ENCODE data around the gene MRC1.

Gene MRC1

GRCh38 chr10:17904564-17904963, 95.4 kb downstream of the MRC1 start:
- no peak overlapping the region for H3K23ac ChIP-seq (ENCODE audit: low read length in 2 of 2)
- no peak overlapping the region for H2BK15ac ChIP-seq (ENCODE audit: low read depth, poor library complexity, severe bottlenecking)
- no peaks in the 10 kb centered on the region for H3K79me1 ChIP-seq (replicated peaks; ENCODE audit: low read length, poor library complexity, severe bottlenecking)
- WGBS, result 85% methylated on average over 2 of the region's 2 CpGs
- no peak overlapping the region for H2BK12ac ChIP-seq (ENCODE audit: low read length in 2 of 2)
- H3K4me3 ChIP-seq (ENCODE audit: insufficient read depth in 1 of 2, low read depth in 1 of 2, low read length in 2 of 2), result no peak overlapping the region
- no peak overlapping the region for H2AK5ac ChIP-seq (ENCODE audit: low read length, severe bottlenecking)
- peak overlapping the region; percentile 7 for H4K91ac ChIP-seq (ENCODE audit: low read length)
- no peak overlapping the region for H2BK5ac ChIP-seq (ENCODE audit: low read depth, low read length, poor library complexity, severe bottlenecking)
- no peak for DNase-seq
- H3K9me3 ChIP-seq (ENCODE audit: control insufficient read depth, low read length), result no peaks in the 10 kb centered on the region
- no peak overlapping the region for H3K18ac ChIP-seq (ENCODE audit: low read depth in 1 of 2, low read length in 2 of 2)
- no peak overlapping the region for H3K9ac ChIP-seq (ENCODE audit: low read length)
- no peaks in the 10 kb centered on the region for H3K36me3 ChIP-seq (ENCODE audit: control insufficient read depth in 1 of 2, insufficient read depth in 2 of 2, low read depth in 1 of 2, low read length in 2 of 2)
- H2AFZ ChIP-seq (ENCODE audit: low read depth, low read length), result no peak overlapping the region
- H3K4ac ChIP-seq (ENCODE audit: low read depth in 1 of 2, low read length in 2 of 2), result no peak overlapping the region
- H3K4me1 ChIP-seq (ENCODE audit: control insufficient read depth, insufficient read depth, low read depth, low read length), result no peaks in the 10 kb centered on the region
- no peak overlapping the region for H3K27ac ChIP-seq (ENCODE audit: low read length, poor library complexity, severe bottlenecking)
- no peak overlapping the region for H4K8ac ChIP-seq (ENCODE audit: low read length)
- H3K4me2 ChIP-seq (ENCODE audit: low read length, poor library complexity, severe bottlenecking), result no peak overlapping the region
- peaks cover 0 to 6% of the 10 kb centered on the region in 2 experiments for H3K27me3 ChIP-seq (ENCODE audit: control insufficient read depth in 1 of 2, insufficient read depth in 1 of 2, low read length in 2 of 2)
- H2BK120ac ChIP-seq (ENCODE audit: low read depth, low read length), result no peak overlapping the region
- no peak overlapping the region for H3K14ac ChIP-seq (ENCODE audit: low read length in 2 of 2)

- Histone ChIP-seq H2BK5ac (ENCODE audit: low read depth, low read length, poor library complexity, severe bottlenecking) (no peak overlapping the region), H2AFZ (ENCODE audit: low read depth, low read length) (no peak overlapping the region), H3K79me1 (replicated peaks; ENCODE audit: low read length, poor library complexity, severe bottlenecking) (no peaks in the 10 kb centered on the region), H3K9ac (ENCODE audit: low read length) (peak overlapping the region; percentile 44), H3K27ac (ENCODE audit: low read length, poor library complexity, severe bottlenecking) (no peak overlapping the region), H3K36me3 (ENCODE audit: control insufficient read depth in 1 of 2, insufficient read depth in 2 of 2, low read depth in 1 of 2, low read length in 2 of 2) (no peaks in the 10 kb centered on the region), H3K4me3 (ENCODE audit: insufficient read depth in 1 of 2, low read depth in 1 of 2, low read length in 2 of 2) (no peak overlapping the region), H3K14ac (ENCODE audit: low read length in 2 of 2) (no peak overlapping the region), H3K4ac (ENCODE audit: low read depth in 1 of 2, low read length in 2 of 2) (no peak overlapping the region), H4K91ac (ENCODE audit: low read length) (no peak overlapping the region), H2AK5ac (ENCODE audit: low read length, severe bottlenecking) (no peak overlapping the region), H3K4me2 (ENCODE audit: low read length, poor library complexity, severe bottlenecking) (no peak overlapping the region), H2BK120ac (ENCODE audit: low read depth, low read length) (no peak overlapping the region), H3K4me1 (ENCODE audit: control insufficient read depth, insufficient read depth, low read depth, low read length) (no peaks in the 10 kb centered on the region), H4K8ac (ENCODE audit: low read length) (no peak overlapping the region), H3K18ac (ENCODE audit: low read depth in 1 of 2, low read length in 2 of 2) (no peak overlapping the region), H3K23ac (ENCODE audit: low read length in 2 of 2) (no peak overlapping the region), H2BK12ac (ENCODE audit: low read length in 2 of 2) (no peak overlapping the region), H3K27me3 (ENCODE audit: control insufficient read depth in 1 of 2, insufficient read depth in 1 of 2, low read length in 2 of 2) (peaks cover 0 to 6% of the 10 kb centered on the region in 2 experiments), H3K9me3 (ENCODE audit: control insufficient read depth, low read length) (no peaks in the 10 kb centered on the region), H2BK15ac (ENCODE audit: low read depth, poor library complexity, severe bottlenecking) (no peak overlapping the region)
- WGBS, result 67% methylated on average over 3 of the region's 3 CpGs
- no peak for DNase-seq
Observed at GRCh38 chr10:17905491-17905890, 96.3 kb downstream of the MRC1 start.

GRCh38 chr10:17906002-17906401, 96.9 kb downstream of the MRC1 start:
- Histone ChIP-seq H2BK12ac (ENCODE audit: low read length in 2 of 2) (no peak overlapping the region), H3K27ac (ENCODE audit: low read length, poor library complexity, severe bottlenecking) (no peak overlapping the region), H3K4me1 (ENCODE audit: control insufficient read depth, insufficient read depth, low read depth, low read length) (no peaks in the 10 kb centered on the region), H2BK15ac (ENCODE audit: low read depth, poor library complexity, severe bottlenecking) (no peak overlapping the region), H3K79me1 (replicated peaks; ENCODE audit: low read length, poor library complexity, severe bottlenecking) (no peaks in the 10 kb centered on the region), H3K9ac (ENCODE audit: low read length) (no peak overlapping the region), H4K8ac (ENCODE audit: low read length) (no peak overlapping the region), H2BK5ac (ENCODE audit: low read depth, low read length, poor library complexity, severe bottlenecking) (no peak overlapping the region), H3K27me3 (ENCODE audit: control insufficient read depth in 1 of 2, insufficient read depth in 1 of 2, low read length in 2 of 2) (peaks cover 0 to 6% of the 10 kb centered on the region in 2 experiments), H3K4ac (ENCODE audit: low read depth in 1 of 2, low read length in 2 of 2) (no peak overlapping the region), H2AK5ac (ENCODE audit: low read length, severe bottlenecking) (no peak overlapping the region), H2BK120ac (ENCODE audit: low read depth, low read length) (no peak overlapping the region), H3K36me3 (ENCODE audit: control insufficient read depth in 1 of 2, insufficient read depth in 2 of 2, low read depth in 1 of 2, low read length in 2 of 2) (no peaks in the 10 kb centered on the region), H3K18ac (ENCODE audit: low read depth in 1 of 2, low read length in 2 of 2) (no peak overlapping the region), H4K91ac (ENCODE audit: low read length) (no peak overlapping the region), H3K4me3 (ENCODE audit: insufficient read depth in 1 of 2, low read depth in 1 of 2, low read length in 2 of 2) (no peak overlapping the region), H3K9me3 (ENCODE audit: control insufficient read depth, low read length) (no peaks in the 10 kb centered on the region), H2AFZ (ENCODE audit: low read depth, low read length) (no peak overlapping the region), H3K4me2 (ENCODE audit: low read length, poor library complexity, severe bottlenecking) (no peak overlapping the region), H3K23ac (ENCODE audit: low read length in 2 of 2) (no peak overlapping the region), H3K14ac (ENCODE audit: low read length in 2 of 2) (no peak overlapping the region)
- DNase-seq, result no peak
- WGBS, result 45% methylated on average over 1 of the region's 1 CpG

GRCh38 chr10:17907641-17908040, 98.5 kb downstream of the MRC1 start:
- Histone ChIP-seq H3K9ac (ENCODE audit: low read length) (no peak overlapping the region), H3K18ac (ENCODE audit: low read depth in 1 of 2, low read length in 2 of 2) (no peak overlapping the region), H3K4ac (ENCODE audit: low read depth in 1 of 2, low read length in 2 of 2) (no peak overlapping the region), H2AFZ (ENCODE audit: low read depth, low read length) (no peak overlapping the region), H2BK12ac (ENCODE audit: low read length in 2 of 2) (no peak overlapping the region), H2BK120ac (ENCODE audit: low read depth, low read length) (no peak overlapping the region), H4K91ac (ENCODE audit: low read length) (no peak overlapping the region), H3K79me1 (replicated peaks; ENCODE audit: low read length, poor library complexity, severe bottlenecking) (no peaks in the 10 kb centered on the region), H3K4me3 (ENCODE audit: insufficient read depth in 1 of 2, low read depth in 1 of 2, low read length in 2 of 2) (no peak overlapping the region), H3K14ac (ENCODE audit: low read length in 2 of 2) (no peak overlapping the region), H3K4me2 (ENCODE audit: low read length, poor library complexity, severe bottlenecking) (no peak overlapping the region), H2AK5ac (ENCODE audit: low read length, severe bottlenecking) (no peak overlapping the region), H2BK15ac (ENCODE audit: low read depth, poor library complexity, severe bottlenecking) (no peak overlapping the region), H2BK5ac (ENCODE audit: low read depth, low read length, poor library complexity, severe bottlenecking) (no peak overlapping the region), H4K8ac (ENCODE audit: low read length) (no peak overlapping the region), H3K9me3 (ENCODE audit: control insufficient read depth, low read length) (no peaks in the 10 kb centered on the region), H3K27me3 (ENCODE audit: control insufficient read depth in 1 of 2, insufficient read depth in 1 of 2, low read length in 2 of 2) (peaks cover 0 to 6% of the 10 kb centered on the region in 2 experiments), H3K4me1 (ENCODE audit: control insufficient read depth, insufficient read depth, low read depth, low read length) (no peaks in the 10 kb centered on the region), H3K23ac (ENCODE audit: low read length in 2 of 2) (no peak overlapping the region), H3K27ac (ENCODE audit: low read length, poor library complexity, severe bottlenecking) (no peak overlapping the region), H3K36me3 (ENCODE audit: control insufficient read depth in 1 of 2, insufficient read depth in 2 of 2, low read depth in 1 of 2, low read length in 2 of 2) (no peaks in the 10 kb centered on the region)
- 94% methylated on average over 4 of the region's 4 CpGs for WGBS
- DNase-seq, result no peak

Data from mesenchymal stem cell (in vitro differentiated cells and primary cell).